ENCODE results near the gene DNAJC16.

DNAJC16 gene

DNA sequence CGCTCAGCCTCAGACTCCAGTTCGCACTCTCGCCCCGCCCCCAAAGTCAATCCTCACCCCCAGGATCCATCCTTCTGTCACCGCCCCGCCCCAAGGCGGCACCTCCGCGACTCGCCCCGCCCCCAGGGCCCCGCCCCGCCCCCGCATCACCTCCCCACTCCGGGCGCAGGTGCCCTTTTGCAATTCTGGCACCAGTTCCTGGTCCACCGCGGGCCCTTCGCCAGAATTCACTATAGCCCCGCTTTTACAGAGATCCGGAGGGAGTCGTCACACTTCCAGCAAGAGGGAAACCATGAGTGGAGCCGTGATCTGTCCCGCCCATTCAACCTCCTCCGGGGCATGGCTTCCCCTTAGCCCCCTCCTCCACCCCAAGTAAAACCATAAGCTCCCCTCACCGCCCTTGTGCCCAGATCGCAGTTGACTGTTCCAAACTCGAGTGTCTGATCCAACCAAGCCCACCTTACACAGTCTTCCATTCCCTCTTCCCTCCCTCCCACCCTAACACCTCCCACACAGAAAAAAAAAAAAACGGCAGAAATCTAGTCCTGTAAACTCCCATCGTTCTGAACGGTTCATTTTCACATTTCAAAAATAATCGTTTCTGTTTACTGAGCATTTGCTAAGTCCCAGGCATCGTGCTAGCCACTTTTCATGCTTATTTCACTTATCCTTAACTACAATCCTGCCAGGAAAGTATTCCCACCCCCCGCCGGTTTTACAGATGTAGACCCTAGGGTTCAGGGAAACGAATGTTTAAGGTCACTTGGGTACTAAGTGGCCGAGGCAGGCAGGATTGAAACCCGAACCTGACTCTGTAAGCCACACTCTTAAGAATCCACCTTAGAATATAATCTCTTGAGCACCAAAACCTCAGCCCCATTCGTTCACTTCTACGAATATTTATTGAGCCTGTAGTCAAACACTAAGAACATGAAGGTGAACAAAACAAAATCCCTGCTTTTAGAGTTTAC, 1.3 kb upstream of the DNAJC16 start:
- H3K9me3 ChIP-seq (ENCODE audit: control insufficient read depth, low read length): no peaks in the 10 kb centered on the region
- no peaks in the 10 kb centered on the region for H3K36me3 ChIP-seq (ENCODE audit: control insufficient read depth, insufficient read depth, low read length)
- peak overlapping the region; percentile 77 for H3K9ac ChIP-seq (ENCODE audit: low read length)
- H3K4me3 ChIP-seq (ENCODE audit: low read length): peak overlapping the region; percentile 60
- no peaks in the 10 kb centered on the region for H3K27me3 ChIP-seq (ENCODE audit: control insufficient read depth, insufficient read depth, low read length)
- H3K4me1 ChIP-seq (ENCODE audit: control insufficient read depth, insufficient read depth, low read length): peaks cover 19% of the 10 kb centered on the region

GRCh38 chr1:15526021-15526489, 593 bp upstream of the DNAJC16 start:
- no peak overlapping the region for H3K4me3 ChIP-seq (ENCODE audit: low read length)
- peak overlapping the region; percentile 77 for H3K9ac ChIP-seq (ENCODE audit: low read length)
- no peaks in the 10 kb centered on the region for H3K9me3 ChIP-seq (ENCODE audit: control insufficient read depth, low read length)
- H3K36me3 ChIP-seq (ENCODE audit: control insufficient read depth, insufficient read depth, low read length): no peaks in the 10 kb centered on the region
- peaks cover 19% of the 10 kb centered on the region for H3K4me1 ChIP-seq (ENCODE audit: control insufficient read depth, insufficient read depth, low read length)
- no peaks in the 10 kb centered on the region for H3K27me3 ChIP-seq (ENCODE audit: control insufficient read depth, insufficient read depth, low read length)

DNA sequence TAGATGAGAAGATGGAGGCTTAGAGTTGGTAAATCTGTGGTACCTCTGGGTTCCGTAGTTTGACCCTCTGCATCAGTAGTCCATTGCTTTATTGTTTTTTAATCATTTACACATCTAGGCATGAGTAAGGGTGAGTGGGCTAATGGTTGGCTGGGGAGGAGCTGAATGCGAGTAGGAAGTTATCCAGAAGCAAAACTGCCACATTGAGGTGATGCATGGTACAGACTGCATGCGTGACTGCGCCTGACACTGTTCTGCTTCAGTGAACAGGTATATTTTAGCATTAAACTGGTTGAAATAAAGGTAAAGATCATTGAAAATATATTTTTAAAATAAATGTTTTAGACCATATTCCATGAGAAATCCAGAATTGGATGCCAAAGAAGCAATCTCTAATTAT, 4.4 kb downstream of the DNAJC16 start:
- H3K27me3 ChIP-seq (ENCODE audit: control insufficient read depth, insufficient read depth, low read length): no peaks in the 10 kb centered on the region
- no peaks in the 10 kb centered on the region for H3K9me3 ChIP-seq (ENCODE audit: control insufficient read depth, low read length)
- peaks cover 9% of the 10 kb centered on the region for H3K4me1 ChIP-seq (ENCODE audit: control insufficient read depth, insufficient read depth, low read length)
- no peak overlapping the region for H3K9ac ChIP-seq (ENCODE audit: low read length)
- H3K4me3 ChIP-seq (ENCODE audit: low read length): no peak overlapping the region
- H3K36me3 ChIP-seq (ENCODE audit: control insufficient read depth, insufficient read depth, low read length): no peaks in the 10 kb centered on the region

DNA sequence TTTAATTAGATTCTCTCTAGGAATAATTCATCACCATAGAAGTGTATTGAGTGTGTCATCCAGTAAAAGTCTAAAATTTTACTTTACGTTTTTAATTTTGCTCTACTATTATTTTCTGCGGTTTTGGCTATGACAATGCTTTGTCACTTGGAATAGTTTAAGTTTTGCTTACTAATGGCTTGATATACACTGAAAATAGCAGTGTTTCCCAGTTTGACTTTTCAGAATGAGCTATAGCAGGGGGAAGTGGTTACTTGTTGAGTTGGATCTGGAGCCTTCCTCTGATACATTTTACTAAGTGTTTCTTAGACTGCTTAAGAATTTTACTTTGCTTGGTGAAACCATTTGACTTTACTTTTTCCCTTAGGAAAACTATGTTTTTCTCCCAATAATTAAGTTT, 5.0 kb downstream of the DNAJC16 start:
- no peaks in the 10 kb centered on the region for H3K36me3 ChIP-seq (ENCODE audit: control insufficient read depth, insufficient read depth, low read length)
- no peaks in the 10 kb centered on the region for H3K27me3 ChIP-seq (ENCODE audit: control insufficient read depth, insufficient read depth, low read length)
- H3K9ac ChIP-seq (ENCODE audit: low read length): no peak overlapping the region
- H3K9me3 ChIP-seq (ENCODE audit: control insufficient read depth, low read length): no peaks in the 10 kb centered on the region
- H3K4me1 ChIP-seq (ENCODE audit: control insufficient read depth, insufficient read depth, low read length): peaks cover 5% of the 10 kb centered on the region
- H3K4me3 ChIP-seq (ENCODE audit: low read length): no peak overlapping the region

- Histone ChIP-seq H3K4me1 (ENCODE audit: control insufficient read depth, insufficient read depth, low read length) (no peaks in the 10 kb centered on the region), H3K4me3 (ENCODE audit: low read length) (no peak overlapping the region), H3K36me3 (ENCODE audit: control insufficient read depth, insufficient read depth, low read length) (peaks cover 11% of the 10 kb centered on the region), H3K9me3 (ENCODE audit: control insufficient read depth, low read length) (no peaks in the 10 kb centered on the region), H3K27me3 (ENCODE audit: control insufficient read depth, insufficient read depth, low read length) (no peaks in the 10 kb centered on the region), H3K9ac (ENCODE audit: low read length) (no peak overlapping the region)
These were observed 12.1 kb downstream of the DNAJC16 start for GRCh38 chr1:15538771-15539170.

- H3K4me3 ChIP-seq (ENCODE audit: low read length): no peak overlapping the region
- H3K9me3 ChIP-seq (ENCODE audit: control insufficient read depth, low read length): no peaks in the 10 kb centered on the region
- H3K27me3 ChIP-seq (ENCODE audit: control insufficient read depth, insufficient read depth, low read length): no peaks in the 10 kb centered on the region
- no peaks in the 10 kb centered on the region for H3K4me1 ChIP-seq (ENCODE audit: control insufficient read depth, insufficient read depth, low read length)
- no peak overlapping the region for H3K9ac ChIP-seq (ENCODE audit: low read length)
- H3K36me3 ChIP-seq (ENCODE audit: control insufficient read depth, insufficient read depth, low read length): peaks cover 11% of the 10 kb centered on the region
These were observed 13.5 kb downstream of the DNAJC16 start for GRCh38 chr1:15540186-15540585.

GRCh38 chr1:15541231-15541792, 14.7 kb downstream of the DNAJC16 start:
- H3K9ac ChIP-seq (ENCODE audit: low read length): no peak overlapping the region
- H3K9me3 ChIP-seq (ENCODE audit: control insufficient read depth, low read length): no peaks in the 10 kb centered on the region
- no peaks in the 10 kb centered on the region for H3K27me3 ChIP-seq (ENCODE audit: control insufficient read depth, insufficient read depth, low read length)
- H3K4me3 ChIP-seq (ENCODE audit: low read length): no peak overlapping the region
- H3K36me3 ChIP-seq (ENCODE audit: control insufficient read depth, insufficient read depth, low read length): peaks cover 11% of the 10 kb centered on the region
- H3K4me1 ChIP-seq (ENCODE audit: control insufficient read depth, insufficient read depth, low read length): no peaks in the 10 kb centered on the region

GRCh38 chr1:15542388-15543250, 16.0 kb downstream of the DNAJC16 start:
- Histone ChIP-seq H3K9ac (ENCODE audit: low read length) (no peak overlapping the region), H3K9me3 (ENCODE audit: control insufficient read depth, low read length) (no peaks in the 10 kb centered on the region), H3K27me3 (ENCODE audit: control insufficient read depth, insufficient read depth, low read length) (no peaks in the 10 kb centered on the region), H3K4me3 (ENCODE audit: low read length) (no peak overlapping the region), H3K4me1 (ENCODE audit: control insufficient read depth, insufficient read depth, low read length) (no peaks in the 10 kb centered on the region), H3K36me3 (ENCODE audit: control insufficient read depth, insufficient read depth, low read length) (peaks cover 8% of the 10 kb centered on the region)

DNA sequence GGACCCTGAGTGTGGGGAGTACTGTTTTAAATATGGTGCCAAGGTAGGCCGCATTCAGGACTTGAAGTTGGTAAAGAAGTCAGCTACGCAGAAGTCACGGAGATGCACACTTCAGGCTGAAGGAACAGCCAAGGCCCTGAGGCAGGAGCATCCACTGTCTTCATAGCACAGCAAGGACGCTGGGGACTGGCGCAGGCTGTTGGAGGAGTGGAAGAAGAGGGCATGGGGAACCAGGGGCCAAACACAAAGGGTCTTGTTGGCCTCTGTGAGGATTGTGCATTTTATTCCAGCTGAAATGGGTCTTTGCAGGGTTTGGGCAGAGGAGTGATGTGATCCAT, 16.6 kb downstream of the DNAJC16 start:
- peaks cover 8% of the 10 kb centered on the region for H3K36me3 ChIP-seq (ENCODE audit: control insufficient read depth, insufficient read depth, low read length)
- no peak overlapping the region for H3K4me3 ChIP-seq (ENCODE audit: low read length)
- H3K27me3 ChIP-seq (ENCODE audit: control insufficient read depth, insufficient read depth, low read length): no peaks in the 10 kb centered on the region
- H3K9ac ChIP-seq (ENCODE audit: low read length): no peak overlapping the region
- H3K4me1 ChIP-seq (ENCODE audit: control insufficient read depth, insufficient read depth, low read length): no peaks in the 10 kb centered on the region
- no peaks in the 10 kb centered on the region for H3K9me3 ChIP-seq (ENCODE audit: control insufficient read depth, low read length)

DNA sequence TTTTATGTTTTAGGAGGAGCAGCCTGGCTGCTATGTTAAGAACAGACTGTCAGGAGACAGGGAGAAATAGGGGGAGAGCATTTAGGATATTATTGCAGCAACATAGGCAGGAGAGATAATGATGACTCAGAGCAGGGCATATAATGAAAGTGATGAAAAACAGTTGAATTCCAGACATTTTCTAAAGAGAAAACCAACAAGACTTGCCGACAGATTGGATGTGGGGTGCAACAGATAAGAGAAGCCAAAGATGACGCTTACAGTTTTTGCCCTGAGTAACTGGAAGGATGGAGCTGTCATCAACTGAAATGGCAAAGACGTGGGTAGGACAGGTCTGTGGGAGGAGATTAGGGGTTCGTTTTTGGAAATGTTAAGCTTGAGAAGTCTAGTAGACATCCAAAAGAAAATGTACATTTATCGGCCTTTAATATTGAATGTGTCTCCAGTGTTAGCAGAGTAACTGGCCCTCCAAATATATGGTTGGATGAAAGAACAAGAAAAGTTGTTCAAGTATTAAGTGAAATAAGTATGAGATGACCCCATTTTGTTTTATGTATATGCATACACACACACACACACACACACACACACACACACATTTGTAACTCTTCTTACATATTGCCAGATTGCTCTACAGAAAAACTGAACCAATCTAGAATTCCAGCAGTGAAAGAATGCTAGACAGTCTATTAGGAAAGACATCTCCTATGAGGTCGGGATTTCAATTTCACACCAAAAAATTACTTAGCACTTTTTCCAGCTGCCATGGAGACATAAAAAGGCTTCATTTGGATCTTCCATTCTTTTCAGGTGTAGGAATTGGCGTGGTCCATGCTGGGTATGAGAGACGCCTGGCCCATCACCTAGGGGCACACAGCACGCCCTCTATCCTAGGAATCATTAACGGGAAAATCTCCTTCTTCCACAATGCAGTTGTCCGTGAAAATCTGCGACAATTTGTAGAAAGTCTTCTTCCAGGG, 17.2 kb downstream of the DNAJC16 start:
- no peak overlapping the region for H3K9ac ChIP-seq (ENCODE audit: low read length)

GRCh38 chr1:15546641-15547040, 20.0 kb downstream of the DNAJC16 start:
- no peaks in the 10 kb centered on the region for H3K9me3 ChIP-seq (ENCODE audit: control insufficient read depth, low read length)
- H3K4me1 ChIP-seq (ENCODE audit: control insufficient read depth, insufficient read depth, low read length): no peaks in the 10 kb centered on the region
- no peak overlapping the region for H3K4me3 ChIP-seq (ENCODE audit: low read length)
- H3K27me3 ChIP-seq (ENCODE audit: control insufficient read depth, insufficient read depth, low read length): no peaks in the 10 kb centered on the region
- H3K36me3 ChIP-seq (ENCODE audit: control insufficient read depth, insufficient read depth, low read length): no peaks in the 10 kb centered on the region
- H3K9ac ChIP-seq (ENCODE audit: low read length): no peak overlapping the region

More for the DNA sequence above, 17.2 kb downstream of the DNAJC16 start:
- no peaks in the 10 kb centered on the region for H3K4me1 ChIP-seq (ENCODE audit: control insufficient read depth, insufficient read depth, low read length)
- H3K27me3 ChIP-seq (ENCODE audit: control insufficient read depth, insufficient read depth, low read length): no peaks in the 10 kb centered on the region
- no peaks in the 10 kb centered on the region for H3K9me3 ChIP-seq (ENCODE audit: control insufficient read depth, low read length)
- no peak overlapping the region for H3K4me3 ChIP-seq (ENCODE audit: low read length)
- H3K36me3 ChIP-seq (ENCODE audit: control insufficient read depth, insufficient read depth, low read length): peaks cover 8% of the 10 kb centered on the region
